T-helper 2 cell treated with Interferon-gamma antibody and Interleukin-4, amounts not matched to agents 100 ng/mL and 5 ng/mL, for 36 hours (primary cell): ENCODE results near the gene NLGN3. TPM values are rescaled to one million over a fixed set of nuclear protein-coding genes. Genes with fewer than 3 reads are reported as not detected.

Experiments used
- intact Hi-C: fragments of 100-400 bp; cut with micrococcal nuclease; formaldehyde crosslinking; loops from one replicate; pipeline ENCODE4 v1.15.1; 2023
- total RNA-seq: library from RNA; stranded (reverse); gene quantifications from 2 replicates; pipeline ENCODE4 v1.2.3, GENCODE V29; 2022

Gene NLGN3
- total RNA-seq, 1 donor from 2014 or later, result 1.3 TPM

GRCh38 chrX:71117358-71117757 lies 27.3 kb upstream of the NLGN3 start:
- intact Hi-C loops, result loop anchor here (10.0 kb wide), 1 partner anchor 247 kb away; the partner anchor contains the start of gene TAF1

DNA sequence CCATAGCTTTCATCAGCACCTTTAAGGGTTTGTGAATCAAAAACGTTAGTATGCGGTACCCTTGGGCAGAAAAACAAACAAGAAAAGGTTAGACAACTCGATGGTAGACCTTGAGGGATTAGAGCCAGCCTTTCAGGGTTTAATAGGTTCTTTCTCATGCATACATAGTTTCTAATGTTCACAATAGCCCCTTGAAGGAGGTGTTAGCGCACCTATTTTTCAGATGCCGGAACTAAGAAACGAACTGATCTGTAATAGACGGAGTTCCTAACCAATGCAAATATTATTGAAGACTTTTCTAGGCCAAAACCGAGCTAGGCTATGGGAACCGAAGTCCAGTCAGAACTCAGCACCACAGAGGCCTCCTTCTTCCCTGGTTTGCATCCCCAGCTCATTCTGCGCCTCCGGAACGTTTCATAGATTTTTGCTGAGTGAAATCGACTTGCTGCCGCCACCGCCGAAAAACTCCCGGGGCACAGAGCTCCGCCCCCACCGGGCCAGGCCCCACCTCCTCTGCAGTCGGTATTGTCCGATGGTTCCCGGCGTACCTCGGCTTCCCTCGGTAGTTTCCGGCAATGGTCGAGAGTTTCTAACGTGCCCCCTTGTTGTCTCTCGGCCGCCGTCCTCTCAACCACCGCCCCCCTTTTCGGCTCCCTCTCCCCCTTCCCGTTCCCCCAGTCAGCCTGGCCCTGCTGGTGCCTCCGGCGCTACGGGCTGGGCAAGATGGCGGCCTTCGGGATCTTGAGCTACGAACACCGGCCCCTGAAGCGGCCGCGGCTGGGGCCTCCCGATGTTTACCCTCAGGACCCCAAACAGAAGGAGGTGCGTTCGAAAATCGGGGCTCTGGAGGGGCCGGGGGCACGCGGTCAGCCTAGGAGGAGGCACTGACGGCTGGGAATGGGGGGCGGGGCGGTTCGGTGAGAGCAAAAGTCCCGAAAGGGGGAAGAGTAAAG lies 26.3 kb upstream of the NLGN3 start, which contains the start of gene MED12:
Gene MED12 (plus strand): TSS at position 565 of the 953 bp plus-strand sequence. CDS start 159 bp downstream, at position 724.
- intact Hi-C loops, result loop anchor here (2.0 to 10.0 kb wide), 2 partner anchors 16 to 246 kb away; partner anchors contain the start of gene TAF1

GRCh38 chrX:71118985-71119535 lies 25.6 kb upstream of the NLGN3 start:
- intact Hi-C loops, result loop anchor here (1.0 to 10.0 kb wide), 3 partner anchors 8 to 246 kb away; partner anchors contain the start of genes IL2RG and TAF1

DNA sequence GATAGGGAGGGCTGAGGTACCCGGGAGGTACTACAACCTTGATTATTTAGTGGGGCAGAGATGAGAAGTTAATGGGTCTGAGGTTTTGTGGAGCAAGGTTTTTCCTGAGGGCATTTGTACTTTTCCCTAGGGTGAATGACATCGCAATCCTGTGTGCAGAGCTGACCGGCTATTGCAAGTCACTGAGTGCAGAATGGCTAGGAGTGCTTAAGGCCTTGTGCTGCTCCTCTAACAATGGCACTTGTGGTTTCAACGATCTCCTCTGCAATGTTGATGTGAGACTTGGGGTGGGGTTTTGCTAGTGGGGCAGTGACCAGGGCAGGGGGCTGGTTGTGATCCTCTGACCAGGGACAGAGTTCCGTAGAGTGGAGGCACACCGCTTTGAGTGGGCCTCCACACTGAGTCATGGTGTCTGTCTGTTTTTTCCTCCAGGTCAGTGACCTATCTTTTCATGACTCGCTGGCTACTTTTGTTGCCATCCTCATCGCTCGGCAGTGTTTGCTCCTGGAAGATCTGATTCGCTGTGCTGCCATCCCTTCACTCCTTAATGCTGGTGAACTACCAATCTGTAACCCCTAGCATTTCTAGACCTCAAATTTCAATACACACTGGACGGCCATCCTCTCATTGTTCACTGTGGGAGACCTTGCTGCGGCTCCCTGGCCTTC lies 16.3 kb upstream of the NLGN3 start:
- intact Hi-C loops, result loop anchor here (2.0 kb wide), 1 partner anchor 157 kb away; no protein-coding TSS in a partner anchor

DNA sequence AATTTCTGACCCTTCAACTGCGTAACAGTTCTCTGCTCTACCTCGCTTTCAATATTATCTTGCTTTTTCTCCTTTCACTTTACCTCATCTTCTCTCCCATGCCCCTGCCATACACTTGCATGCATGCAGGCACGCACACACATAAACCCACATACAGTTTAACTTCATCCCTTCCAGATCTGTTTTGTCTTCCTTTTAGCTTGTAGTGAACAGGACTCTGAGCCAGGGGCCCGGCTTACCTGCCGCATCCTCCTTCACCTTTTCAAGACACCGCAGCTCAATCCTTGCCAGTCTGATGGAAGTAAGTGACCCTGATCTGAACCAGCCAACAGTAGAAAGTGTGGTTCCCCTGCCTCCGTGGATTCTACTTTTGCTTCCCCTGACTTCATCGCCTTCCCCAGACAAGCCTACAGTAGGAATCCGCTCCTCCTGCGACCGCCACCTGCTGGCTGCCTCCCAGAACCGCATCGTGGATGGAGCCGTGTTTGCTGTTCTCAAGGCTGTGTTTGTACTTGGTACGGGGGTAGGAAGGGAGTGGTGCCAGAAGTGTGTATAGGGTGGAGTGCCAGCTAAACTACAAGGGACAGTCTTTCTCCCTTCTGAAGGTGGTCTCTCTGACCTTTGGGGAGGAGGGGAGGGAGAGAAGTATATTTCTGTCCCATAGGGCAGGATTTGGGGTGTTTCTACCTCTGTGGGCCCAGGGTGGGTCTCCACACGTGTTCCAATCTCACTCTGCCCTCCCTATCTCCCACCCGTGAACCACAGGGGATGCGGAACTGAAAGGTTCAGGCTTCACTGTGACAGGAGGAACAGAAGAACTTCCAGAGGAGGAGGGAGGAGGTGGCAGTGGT lies 15.5 kb upstream of the NLGN3 start:
- intact Hi-C loops, result loop anchor here (1.0 to 2.0 kb wide), 2 partner anchors 31 to 158 kb away; no protein-coding TSS in a partner anchor

DNA sequence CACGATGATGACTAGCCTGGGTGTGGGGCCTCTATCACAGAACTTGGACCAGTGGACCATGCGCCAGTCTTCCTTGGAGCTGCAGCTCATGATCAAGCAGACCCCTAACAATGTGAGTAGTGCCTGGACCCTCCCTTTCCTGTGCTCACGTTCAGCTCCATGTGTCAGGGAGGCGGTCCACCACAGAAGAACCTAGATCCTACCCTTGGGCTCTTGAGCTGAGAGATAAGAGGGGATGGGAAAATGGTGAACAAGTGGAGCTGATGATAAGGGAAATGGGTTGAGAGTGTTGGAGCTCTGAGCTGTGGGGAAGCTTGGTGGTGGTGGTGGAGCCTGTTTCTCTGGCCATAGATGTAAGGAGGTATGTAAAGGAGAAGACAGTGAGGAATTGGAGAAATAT lies 13.1 kb upstream of the NLGN3 start:
- intact Hi-C loops, result no loop called here

DNA sequence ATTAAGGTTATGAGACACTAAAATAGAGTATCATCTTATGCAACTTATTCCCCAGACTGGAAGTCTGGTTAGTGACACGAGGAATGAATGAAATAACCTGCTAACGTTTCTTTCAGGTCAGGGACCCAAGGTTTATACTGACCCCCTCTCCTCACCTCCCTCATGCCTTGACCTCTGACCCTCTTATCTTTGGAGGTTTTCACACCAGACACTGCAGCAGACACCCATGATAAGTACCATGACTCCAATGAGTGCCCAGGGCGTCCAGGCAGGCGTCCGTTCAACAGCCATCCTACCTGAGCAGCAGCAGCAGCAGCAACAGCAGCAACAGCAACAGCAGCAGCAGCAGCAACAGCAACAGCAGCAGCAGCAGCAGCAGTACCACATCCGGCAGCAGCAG lies 4.2 kb upstream of the NLGN3 start:
- intact Hi-C loops, result no loop called here

GRCh38 chrX:71143508-71143907 lies 1.1 kb upstream of the NLGN3 start:
- intact Hi-C loops, result no loop called here

DNA sequence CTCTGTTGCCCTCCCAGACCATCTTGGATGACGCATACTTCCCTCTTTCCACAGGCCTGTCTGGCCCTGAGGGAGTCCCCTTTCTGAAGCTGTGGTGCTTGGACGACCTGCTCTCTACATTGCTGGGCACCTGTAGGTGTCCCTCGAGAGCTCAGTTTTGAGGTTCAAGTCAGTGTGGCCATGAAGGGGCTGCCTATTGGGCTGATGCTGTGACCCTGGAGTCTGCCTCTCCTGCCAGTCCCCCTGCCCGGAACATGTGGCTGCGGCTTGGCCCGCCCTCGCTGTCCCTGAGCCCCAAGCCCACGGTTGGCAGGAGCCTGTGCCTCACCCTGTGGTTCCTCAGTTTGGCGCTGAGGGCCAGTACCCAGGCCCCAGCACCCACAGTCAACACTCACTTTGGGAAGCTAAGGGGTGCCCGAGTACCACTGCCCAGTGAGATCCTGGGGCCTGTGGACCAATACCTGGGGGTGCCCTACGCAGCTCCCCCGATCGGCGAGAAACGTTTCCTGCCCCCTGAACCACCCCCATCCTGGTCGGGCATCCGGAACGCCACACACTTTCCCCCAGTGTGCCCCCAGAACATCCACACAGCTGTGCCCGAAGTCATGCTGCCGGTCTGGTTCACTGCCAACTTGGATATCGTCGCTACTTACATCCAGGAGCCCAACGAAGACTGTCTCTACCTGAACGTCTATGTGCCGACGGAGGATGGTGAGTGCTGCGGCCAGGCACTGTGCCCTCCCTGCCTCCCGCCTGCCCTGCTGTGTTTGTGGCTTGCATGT lies 3.0 kb downstream of the NLGN3 start:
- intact Hi-C loops, result no loop called here

DNA sequence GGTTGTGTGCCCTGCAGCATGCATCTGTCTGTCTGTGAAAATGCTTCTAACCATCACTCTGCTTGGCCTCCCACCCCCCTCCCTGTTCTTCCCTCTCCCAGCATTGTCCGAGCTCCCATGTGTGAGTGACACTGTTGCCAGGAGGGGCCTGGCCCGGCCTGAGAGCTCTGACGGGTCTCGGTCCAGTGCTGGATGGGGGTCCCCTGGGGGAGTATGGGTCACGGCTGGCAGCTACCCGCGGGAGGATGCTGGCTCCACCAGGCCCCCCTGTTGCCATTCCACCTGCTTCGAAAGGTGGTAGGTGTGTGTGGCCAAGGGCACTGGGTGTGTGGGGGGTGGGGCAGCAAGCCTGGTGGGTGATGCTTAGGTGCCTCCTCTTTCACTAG lies 3.6 kb downstream of the NLGN3 start:
- intact Hi-C loops, result no loop called here

DNA sequence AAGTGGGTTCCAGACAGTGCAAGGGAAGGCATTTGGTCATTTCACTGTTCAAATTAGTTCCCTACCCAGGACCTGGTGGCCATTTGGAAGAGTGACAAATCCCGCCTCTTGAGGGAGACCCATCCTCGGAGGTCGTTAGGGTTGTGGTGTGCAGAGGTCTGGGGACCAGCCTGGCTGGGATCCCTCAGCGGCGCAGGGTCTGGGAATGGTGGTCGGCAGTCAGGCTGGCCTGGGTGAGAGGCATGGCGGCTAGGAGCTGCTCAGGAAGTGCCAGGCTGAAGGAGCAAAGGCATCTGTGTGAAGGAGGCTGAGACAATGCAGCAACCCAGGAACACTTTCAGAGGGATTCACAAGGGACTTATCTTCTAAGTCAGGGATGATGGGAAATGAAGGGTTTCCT lies 6.7 kb downstream of the NLGN3 start:
- intact Hi-C loops, result no loop called here

DNA sequence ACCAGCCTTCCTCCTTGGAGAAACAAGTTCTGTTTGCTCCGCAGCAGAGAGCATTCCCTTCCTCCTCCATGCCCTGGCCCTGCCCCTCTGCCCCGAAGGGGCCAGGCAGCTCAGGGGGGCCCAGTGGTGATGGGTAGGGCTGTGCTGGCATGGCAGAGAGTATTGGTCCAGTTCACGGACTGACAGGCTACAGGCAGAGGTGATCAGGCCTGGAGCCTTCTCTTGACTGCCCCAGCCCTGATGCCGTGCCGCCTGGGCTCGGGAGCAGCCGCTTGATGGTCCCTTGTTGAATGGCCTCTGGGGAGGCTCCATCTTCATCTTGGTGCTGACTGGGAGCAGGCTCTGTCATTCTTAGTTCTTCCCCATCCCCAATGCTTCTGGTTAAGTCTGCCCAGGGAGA lies 9.6 kb downstream of the NLGN3 start:
- intact Hi-C loops, result no loop called here

GRCh38 chrX:71154641-71155040 lies 10.0 kb downstream of the NLGN3 start:
- intact Hi-C loops, result no loop called here

DNA sequence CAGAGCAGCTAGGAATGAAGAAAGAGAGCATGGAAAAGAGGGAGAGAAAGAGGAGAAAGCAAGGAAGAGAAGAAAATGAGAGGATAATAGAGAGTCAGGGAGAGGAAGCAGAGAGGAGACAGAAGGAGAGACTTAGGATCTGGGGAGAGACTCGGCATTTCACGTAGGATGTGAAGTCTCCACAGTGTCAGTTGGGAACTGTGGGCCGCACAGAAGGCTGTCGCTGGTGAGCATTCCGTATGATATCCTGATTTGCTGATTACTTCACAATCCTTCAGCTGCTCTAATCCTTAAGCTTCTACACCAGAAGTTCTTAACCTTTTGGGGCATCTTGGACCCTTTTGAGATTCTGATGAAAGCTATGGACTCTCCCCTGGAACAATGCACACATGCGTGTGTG lies 14.0 kb downstream of the NLGN3 start:
- intact Hi-C loops, result no loop called here

DNA sequence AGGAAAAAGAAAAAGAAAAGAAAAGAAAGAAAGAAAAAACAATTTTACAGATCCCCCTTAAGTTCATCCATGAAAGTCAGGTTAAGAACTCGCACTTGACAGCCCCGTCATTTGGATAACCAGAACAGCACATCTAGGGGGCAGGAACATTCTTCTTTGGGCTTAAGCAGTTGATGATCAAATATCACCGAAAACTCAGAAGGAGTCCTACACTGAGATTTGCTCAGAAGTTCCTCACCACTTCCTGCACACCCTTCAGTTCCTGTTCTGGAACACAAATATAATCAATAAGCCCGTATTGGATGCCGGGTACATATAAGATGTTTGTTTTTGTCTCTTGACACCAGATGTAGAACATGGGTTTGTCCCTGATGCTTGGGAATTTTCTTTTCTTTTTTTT lies 14.7 kb downstream of the NLGN3 start:
- intact Hi-C loops, result no loop called here

GRCh38 chrX:71160475-71160874 lies 15.8 kb downstream of the NLGN3 start:
- intact Hi-C loops, result no loop called here

DNA sequence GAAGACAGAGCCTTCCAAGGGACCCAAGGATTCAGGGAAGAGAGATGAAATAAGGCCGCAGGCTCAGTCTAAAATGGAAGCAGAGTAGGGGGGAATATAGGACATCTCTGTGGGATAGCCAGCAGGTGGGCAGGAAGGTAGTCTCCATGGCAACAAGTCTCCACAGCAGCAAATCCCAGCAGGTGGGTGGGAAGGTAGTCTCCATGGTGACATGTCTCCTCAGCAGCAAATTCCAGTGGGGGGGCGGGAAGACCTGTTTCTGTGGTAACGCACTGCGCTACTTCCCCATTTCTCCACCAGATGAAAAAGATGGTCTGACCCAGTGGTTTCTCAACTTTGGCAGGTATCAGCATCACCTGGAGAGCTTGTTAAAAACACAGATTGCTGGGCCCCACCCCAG lies 18.3 kb downstream of the NLGN3 start:
- intact Hi-C loops, result no loop called here

DNA sequence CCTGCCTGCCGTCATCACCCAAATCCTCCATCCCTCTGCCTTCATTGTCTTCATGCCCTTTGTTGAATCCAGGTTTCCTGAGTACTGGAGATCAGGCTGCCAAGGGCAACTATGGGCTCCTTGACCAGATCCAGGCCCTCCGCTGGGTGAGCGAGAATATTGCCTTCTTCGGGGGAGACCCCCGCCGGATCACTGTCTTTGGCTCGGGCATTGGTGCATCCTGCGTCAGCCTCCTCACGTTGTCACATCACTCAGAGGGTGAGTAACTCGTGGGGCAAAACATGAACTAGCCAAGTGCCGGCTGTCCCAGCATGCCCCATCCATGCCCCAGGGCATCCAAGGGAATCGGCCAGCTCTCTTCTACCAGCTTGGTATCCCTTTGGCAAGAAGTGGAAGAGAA lies 19.4 kb downstream of the NLGN3 start:
- intact Hi-C loops, result no loop called here

DNA sequence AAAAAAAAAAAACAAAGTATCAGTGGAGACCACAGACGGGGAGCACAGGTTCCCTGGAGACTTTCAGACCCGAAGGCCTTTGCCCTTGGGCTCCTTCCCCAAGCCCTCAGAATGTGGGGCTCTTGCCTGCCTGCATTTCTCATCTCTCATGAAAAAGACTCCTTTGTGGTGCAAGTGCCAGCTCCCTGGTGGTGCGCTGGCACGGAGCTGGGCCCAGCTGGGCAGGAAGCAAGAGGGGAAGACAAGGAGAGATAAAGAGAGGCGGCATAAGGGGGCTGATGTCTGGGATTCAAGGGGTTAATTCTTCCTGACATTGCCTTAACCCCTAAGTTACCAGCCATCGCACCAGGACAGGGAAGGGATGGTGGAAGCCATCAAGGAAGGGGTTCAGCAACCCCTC lies 21.8 kb downstream of the NLGN3 start:
- intact Hi-C loops, result no loop called here
